Ishikawa (cell line): ENCODE results near the gene TRUB2.

Experiments used
- CEBPB ChIP-seq: IDR thresholded peaks from 2 replicates; pipeline ENCODE4 v1.6.1; 2012
- CREB1 ChIP-seq: IDR thresholded peaks from 2 replicates; pipeline ENCODE4 v1.6.1; 2012; ENCODE audit warnings: low read depth
- EGR1 ChIP-seq: IDR thresholded peaks from 2 replicates; pipeline ENCODE4 v1.6.1; 2012
- EP300 ChIP-seq: IDR thresholded peaks from 2 replicates; pipeline ENCODE4 v1.6.1; 2012; ENCODE audit warnings: borderline replicate concordance
- FOXM1 ChIP-seq: IDR thresholded peaks from 2 replicates; pipeline ENCODE4 v1.6.1; 2012; ENCODE audit warnings: low read depth, borderline replicate concordance
- NFIC ChIP-seq: IDR thresholded peaks from 2 replicates; pipeline ENCODE4 v1.6.1; 2012
- RAD21 ChIP-seq: IDR thresholded peaks from 2 replicates; pipeline ENCODE4 v1.6.1; 2012; ENCODE audit warnings: low read depth
- TAF1 ChIP-seq: IDR thresholded peaks from 2 replicates; pipeline ENCODE4 v1.6.1; 2012; ENCODE audit warnings: low read depth, mild to moderate bottlenecking
- TCF12 ChIP-seq: IDR thresholded peaks from 2 replicates; pipeline ENCODE4 v1.6.1; 2012; ENCODE audit warnings: low read depth
- TEAD4 ChIP-seq: IDR thresholded peaks from 2 replicates; pipeline ENCODE4 v1.6.1; 2012
- YY1 ChIP-seq: IDR thresholded peaks from 2 replicates; pipeline ENCODE4 v1.6.1; 2012; ENCODE audit warnings: low read depth
- ZBTB7A ChIP-seq: IDR thresholded peaks from 2 replicates; pipeline ENCODE4 v1.6.1; 2012; ENCODE audit warnings: low read depth
- TF ChIP-seq, protein P1 (sequence below): IDR thresholded peaks from 2 replicates; pipeline ENCODE4 v1.6.1; 2012
- TF ChIP-seq, protein P2 (sequence below): IDR thresholded peaks from 2 replicates; pipeline ENCODE4 v1.6.1; 2012; ENCODE audit warnings: low read depth, mild to moderate bottlenecking
- TF ChIP-seq, protein P3 (sequence below): IDR thresholded peaks from 2 replicates; pipeline ENCODE4 v1.6.1; 2012

Gene TRUB2

DNA sequence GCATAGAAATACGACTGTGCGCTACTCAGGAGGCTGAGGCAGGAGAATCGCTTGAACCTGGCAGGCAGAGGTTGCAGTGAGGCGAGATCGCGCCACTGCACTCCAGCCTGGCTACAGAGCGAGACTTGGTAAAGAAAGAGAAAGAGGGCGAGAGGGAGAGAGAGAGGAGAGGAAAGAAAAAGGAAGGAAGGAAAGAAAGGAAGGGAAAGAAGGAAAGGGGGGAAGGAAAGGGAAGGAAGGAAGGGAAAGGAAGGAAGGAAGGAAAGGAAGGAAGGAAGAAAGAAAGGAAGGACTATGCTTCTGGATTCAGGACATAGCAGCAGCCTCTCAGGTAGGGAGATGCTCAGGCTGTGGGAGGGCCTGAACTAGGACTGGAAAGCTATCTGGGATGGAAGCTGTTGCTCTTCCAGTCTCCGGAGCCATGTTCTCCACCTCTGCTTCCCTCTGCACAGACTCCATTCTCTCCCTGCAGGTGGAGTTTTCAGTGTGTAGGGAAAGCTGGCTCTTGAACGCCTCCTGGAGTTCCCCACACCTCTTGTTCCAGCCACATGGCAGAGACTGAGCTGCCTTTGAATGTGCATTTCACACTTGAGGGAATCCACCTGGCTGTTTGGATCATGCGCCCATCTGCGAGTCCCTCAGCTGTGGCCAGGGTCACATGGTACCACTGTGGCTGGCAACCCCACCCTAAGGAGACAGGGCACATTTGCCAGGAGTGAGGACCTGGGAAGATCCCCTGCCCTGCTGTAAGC, 37.0 kb downstream of the TRUB2 start:
- TF ChIP-seq NFIC = no peak

DNA sequence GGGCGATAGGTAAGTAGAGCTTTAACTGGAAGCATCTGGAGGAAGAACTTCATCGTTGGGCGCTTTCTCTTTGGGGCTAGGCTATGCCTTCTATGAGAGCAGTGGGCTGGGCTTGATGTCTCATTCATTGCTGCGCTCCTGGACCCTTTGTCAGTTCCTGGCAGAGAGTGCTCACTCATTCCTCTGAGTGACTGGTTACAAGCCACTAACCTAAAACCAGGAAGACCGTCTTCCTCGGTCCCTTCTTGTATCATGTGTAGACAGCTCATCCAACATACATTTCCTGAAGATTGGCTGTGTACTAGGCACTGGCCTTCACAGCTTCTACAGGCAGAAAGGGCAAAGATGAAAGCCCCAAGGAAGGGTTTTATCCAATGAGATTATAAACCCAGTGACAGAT, 39.7 kb downstream of the TRUB2 start:
- TF ChIP-seq TEAD4 (no peak), CREB1 (no peak), EGR1 (no peak), FOXM1 (no peak), RAD21 (no peak), ZBTB7A (no peak), EP300 (no peak), TCF12 (no peak), TAF1 (no peak), NFIC (no peak), CEBPB (no peak), YY1 (no peak)
- TF ChIP-seq, protein P1, sequence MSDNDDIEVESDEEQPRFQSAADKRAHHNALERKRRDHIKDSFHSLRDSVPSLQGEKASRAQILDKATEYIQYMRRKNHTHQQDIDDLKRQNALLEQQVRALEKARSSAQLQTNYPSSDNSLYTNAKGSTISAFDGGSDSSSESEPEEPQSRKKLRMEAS = no peak
- TF ChIP-seq, protein P2, sequence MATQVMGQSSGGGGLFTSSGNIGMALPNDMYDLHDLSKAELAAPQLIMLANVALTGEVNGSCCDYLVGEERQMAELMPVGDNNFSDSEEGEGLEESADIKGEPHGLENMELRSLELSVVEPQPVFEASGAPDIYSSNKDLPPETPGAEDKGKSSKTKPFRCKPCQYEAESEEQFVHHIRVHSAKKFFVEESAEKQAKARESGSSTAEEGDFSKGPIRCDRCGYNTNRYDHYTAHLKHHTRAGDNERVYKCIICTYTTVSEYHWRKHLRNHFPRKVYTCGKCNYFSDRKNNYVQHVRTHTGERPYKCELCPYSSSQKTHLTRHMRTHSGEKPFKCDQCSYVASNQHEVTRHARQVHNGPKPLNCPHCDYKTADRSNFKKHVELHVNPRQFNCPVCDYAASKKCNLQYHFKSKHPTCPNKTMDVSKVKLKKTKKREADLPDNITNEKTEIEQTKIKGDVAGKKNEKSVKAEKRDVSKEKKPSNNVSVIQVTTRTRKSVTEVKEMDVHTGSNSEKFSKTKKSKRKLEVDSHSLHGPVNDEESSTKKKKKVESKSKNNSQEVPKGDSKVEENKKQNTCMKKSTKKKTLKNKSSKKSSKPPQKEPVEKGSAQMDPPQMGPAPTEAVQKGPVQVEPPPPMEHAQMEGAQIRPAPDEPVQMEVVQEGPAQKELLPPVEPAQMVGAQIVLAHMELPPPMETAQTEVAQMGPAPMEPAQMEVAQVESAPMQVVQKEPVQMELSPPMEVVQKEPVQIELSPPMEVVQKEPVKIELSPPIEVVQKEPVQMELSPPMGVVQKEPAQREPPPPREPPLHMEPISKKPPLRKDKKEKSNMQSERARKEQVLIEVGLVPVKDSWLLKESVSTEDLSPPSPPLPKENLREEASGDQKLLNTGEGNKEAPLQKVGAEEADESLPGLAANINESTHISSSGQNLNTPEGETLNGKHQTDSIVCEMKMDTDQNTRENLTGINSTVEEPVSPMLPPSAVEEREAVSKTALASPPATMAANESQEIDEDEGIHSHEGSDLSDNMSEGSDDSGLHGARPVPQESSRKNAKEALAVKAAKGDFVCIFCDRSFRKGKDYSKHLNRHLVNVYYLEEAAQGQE = no peak
- TF ChIP-seq, protein P3, sequence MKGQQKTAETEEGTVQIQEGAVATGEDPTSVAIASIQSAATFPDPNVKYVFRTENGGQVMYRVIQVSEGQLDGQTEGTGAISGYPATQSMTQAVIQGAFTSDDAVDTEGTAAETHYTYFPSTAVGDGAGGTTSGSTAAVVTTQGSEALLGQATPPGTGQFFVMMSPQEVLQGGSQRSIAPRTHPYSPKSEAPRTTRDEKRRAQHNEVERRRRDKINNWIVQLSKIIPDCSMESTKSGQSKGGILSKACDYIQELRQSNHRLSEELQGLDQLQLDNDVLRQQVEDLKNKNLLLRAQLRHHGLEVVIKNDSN = no peak

DNA sequence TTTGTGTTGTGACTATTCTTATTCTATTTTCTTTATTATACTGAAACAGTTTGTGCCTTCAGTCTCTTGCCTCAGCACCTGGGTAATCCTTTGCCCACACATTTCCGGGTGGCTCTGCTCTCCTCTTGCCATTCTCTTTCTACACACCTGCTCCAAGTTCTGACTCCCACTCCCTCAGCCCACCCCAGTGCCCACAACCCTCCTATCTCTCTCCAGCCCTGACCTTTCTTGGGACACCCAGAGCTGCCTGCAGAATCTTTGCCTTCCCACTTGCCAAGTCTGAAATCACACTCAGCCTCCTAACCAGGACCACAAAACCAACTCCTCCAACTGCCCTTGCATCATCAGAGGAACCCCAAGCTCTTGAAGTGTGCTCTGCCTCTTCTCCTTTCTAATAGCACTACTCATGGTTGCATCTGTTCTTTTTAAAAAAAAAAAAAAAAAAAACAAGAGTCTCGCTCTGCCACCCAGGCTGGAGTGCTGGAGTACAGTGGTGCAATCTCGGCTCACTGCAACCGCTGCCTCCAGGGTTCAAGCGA, 42.1 kb downstream of the TRUB2 start:
- TF ChIP-seq, protein P2 = no peak
- TF ChIP-seq EGR1 = no peak
- no peak for TF ChIP-seq TEAD4
- TF ChIP-seq ZBTB7A = no peak
- TF ChIP-seq TAF1 = no peak
- TF ChIP-seq RAD21 = no peak
- no peak for TF ChIP-seq CREB1
- no peak for TF ChIP-seq NFIC
- TF ChIP-seq, protein P1 = no peak
- TF ChIP-seq, protein P3 = no peak
- TF ChIP-seq CEBPB = no peak
- no peak for TF ChIP-seq YY1
- TF ChIP-seq EP300 = no peak
- no peak for TF ChIP-seq TCF12
- no peak for TF ChIP-seq FOXM1

DNA sequence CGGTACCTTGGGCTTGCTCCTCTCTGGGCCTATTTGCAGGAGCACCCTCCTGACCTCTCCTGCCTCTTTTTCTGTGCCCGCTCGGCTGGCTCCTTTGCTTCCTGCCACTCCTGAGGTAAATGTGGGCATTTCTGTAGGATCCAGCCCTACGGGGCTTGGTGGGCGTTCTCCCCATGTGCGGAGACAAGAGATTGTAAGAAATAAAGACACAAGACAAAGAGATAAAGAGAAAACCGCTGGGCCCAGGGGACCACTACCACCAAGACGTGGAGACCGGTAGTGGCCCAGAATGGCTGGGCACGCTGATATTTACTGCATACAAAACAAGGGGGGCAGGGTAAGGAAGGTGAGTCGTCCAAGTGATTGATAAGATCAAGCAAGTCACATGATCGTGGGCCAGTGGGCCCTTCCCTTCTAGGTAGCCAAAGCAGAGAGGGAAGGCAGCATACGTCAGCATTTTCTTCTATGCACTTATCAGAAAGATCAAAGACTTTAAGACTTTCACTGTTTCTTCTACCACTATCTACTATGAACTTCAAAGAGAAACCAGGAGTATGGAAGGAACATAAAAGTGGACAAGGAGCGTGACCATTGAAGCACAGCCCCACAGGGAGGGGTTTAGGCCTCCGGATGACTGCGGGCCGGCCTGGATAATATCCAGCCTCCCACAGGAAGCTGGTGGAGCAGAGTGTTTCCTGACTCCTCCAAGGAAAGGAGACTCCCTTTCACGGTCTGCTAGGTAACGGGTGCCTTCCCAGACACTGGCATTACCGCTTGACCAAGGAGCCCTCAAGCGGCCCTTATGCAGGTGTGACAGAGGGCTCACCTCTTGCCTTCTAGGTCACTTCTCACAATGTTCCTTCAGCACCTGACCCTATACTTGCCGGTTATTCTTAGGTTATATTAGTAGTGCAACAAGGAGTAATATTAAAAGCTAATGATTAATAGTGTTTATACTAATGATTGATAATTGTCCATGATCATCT, 42.9 kb downstream of the TRUB2 start:
- TF ChIP-seq, protein P3 = peak; percentile 34; the same call in 1 of the 2 replicates

DNA sequence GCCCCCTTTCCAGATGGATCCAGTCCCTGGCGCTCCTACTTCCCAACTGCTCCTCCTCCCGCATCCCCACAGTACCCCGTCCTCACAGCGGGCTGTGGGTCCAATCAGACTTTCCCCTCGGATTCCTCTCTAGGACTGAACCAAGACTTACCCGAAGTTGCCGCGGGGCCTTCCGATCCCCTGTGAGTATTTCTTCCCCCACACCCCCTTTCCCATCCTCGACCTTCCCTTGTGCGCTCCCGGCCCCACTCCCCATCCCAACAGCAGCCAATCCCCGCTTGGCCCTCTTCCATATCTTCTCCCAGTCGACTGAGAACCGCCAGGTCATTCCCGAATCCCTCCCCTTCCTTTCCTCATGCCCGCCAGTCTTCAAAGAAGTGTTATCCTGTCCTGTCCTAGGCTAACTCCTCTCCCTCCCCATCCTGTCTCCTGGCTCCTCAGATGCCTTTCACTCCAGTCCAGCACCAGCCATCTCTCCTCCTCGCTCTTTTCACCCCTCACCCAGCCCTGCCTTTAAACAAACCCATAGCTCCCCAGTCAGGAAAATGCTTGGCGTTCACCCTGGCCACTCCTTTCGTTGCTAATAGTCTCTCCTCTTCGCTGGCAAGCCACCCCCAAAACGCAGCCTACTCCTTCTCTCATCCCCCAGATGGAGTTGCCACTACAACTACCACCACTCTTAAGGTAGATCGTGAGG, 45.5 kb downstream of the TRUB2 start:
- TF ChIP-seq, protein P2 = no peak
- TF ChIP-seq TAF1 (no peak), ZBTB7A (0 out of 2 replicates have a peak, but pooled peaks have one; percentile 38), EGR1 (no peak)
